ENCODE results near the gene ZNF670.
"Not testable (repeated sequence)": the region's sequence is repeated elsewhere in the genome, so short reads cannot be mapped to it uniquely, and the experiment has no call there.

ZNF670 gene

GRCh38 chr1:247078258-247079140 lies at the start of gene ZNF670:
TSS of gene ZNF670 (minus strand) at chr1:247078811. CDS start at chr1:247078596, 215 bp downstream.
- peak; percentile 95 for DNase-seq

GRCh38 chr1:247127519-247128282 lies 49.1 kb upstream of the ZNF670 start:
- DNase-seq = not testable (repeated sequence)

- not testable (repeated sequence) for DNase-seq
Observed at GRCh38 chr1:247126601-247127000, 48.0 kb upstream of the ZNF670 start.

GRCh38 chr1:247126166-247126565 lies 47.6 kb upstream of the ZNF670 start:
- DNase-seq = not testable (repeated sequence)

GRCh38 chr1:247121382-247121781 lies 42.8 kb upstream of the ZNF670 start:
- DNase-seq = no peak

GRCh38 chr1:247120408-247120668 lies 41.7 kb upstream of the ZNF670 start:
- not testable (repeated sequence) for DNase-seq

- DNase-seq = no peak
Observed at GRCh38 chr1:247119600-247120407, 41.2 kb upstream of the ZNF670 start.

GRCh38 chr1:247118946-247119446 lies 40.4 kb upstream of the ZNF670 start:
- no peak for DNase-seq

GRCh38 chr1:247115545-247115944 lies 36.9 kb upstream of the ZNF670 start:
- DNase-seq = no peak

GRCh38 chr1:247115141-247115510 lies 36.5 kb upstream of the ZNF670 start:
- DNase-seq = no peak

GRCh38 chr1:247114351-247115140 lies 35.9 kb upstream of the ZNF670 start:
- DNase-seq = no peak

- DNase-seq = no peak
Observed at GRCh38 chr1:247113733-247114271, 35.2 kb upstream of the ZNF670 start.

- no peak for DNase-seq
Observed at GRCh38 chr1:247113094-247113497, 34.5 kb upstream of the ZNF670 start.

- DNase-seq = no peak
Observed at GRCh38 chr1:247112479-247112781, 33.8 kb upstream of the ZNF670 start.

GRCh38 chr1:247111700-247112478 lies 33.3 kb upstream of the ZNF670 start:
- DNase-seq = peak; percentile 75

GRCh38 chr1:247111259-247111699 lies 32.7 kb upstream of the ZNF670 start:
- no peak for DNase-seq

- no peak for DNase-seq
Observed at GRCh38 chr1:247110627-247111258, 32.1 kb upstream of the ZNF670 start.

- DNase-seq = no peak
Observed at GRCh38 chr1:247107694-247108093, 29.1 kb upstream of the ZNF670 start.

GRCh38 chr1:247105966-247106365 lies 27.4 kb upstream of the ZNF670 start:
- no peak for DNase-seq

GRCh38 chr1:247104965-247105364 lies 26.4 kb upstream of the ZNF670 start:
- DNase-seq = no peak

All from right hindlimb (tissue), 1 donor.